ENCODE results near the gene ALAS1.

ALAS1 gene

GRCh38 chr3:52259448-52259847 is 61.5 kb downstream of the ALAS1 start:
- Histone ChIP-seq H3K4me1 (ENCODE audit: control insufficient read depth, insufficient read depth, low read length, poor library complexity, severe bottlenecking) (peaks cover 39% of the 10 kb centered on the region), H3K27me3 (replicated peaks; ENCODE audit: control insufficient read depth, insufficient read depth, low read length, poor library complexity, severe bottlenecking) (no peaks in the 10 kb centered on the region), H3K4me3 (ENCODE audit: insufficient read depth, low read depth, low read length, poor library complexity, severe bottlenecking) (no peak overlapping the region), H3K9me3 (ENCODE audit: control insufficient read depth, low read length) (no peaks in the 10 kb centered on the region), H3K36me3 (ENCODE audit: control insufficient read depth, insufficient read depth, low read length) (peaks cover 83% of the 10 kb centered on the region), H3K27ac (ENCODE audit: insufficient read depth, low read length, poor library complexity, severe bottlenecking) (no peak overlapping the region)
- DNase-seq: no peak

- peak overlapping the region; percentile 43 for H3K27ac ChIP-seq (ENCODE audit: insufficient read depth, low read length, poor library complexity, severe bottlenecking)
- no peak for DNase-seq
Observed at GRCh38 chr3:52262447-52262846, 64.5 kb downstream of the ALAS1 start.

More at GRCh38 chr3:52262447-52262846, 64.5 kb downstream of the ALAS1 start:
- H3K4me1 ChIP-seq (ENCODE audit: control insufficient read depth, insufficient read depth, low read length, poor library complexity, severe bottlenecking): peaks cover 27% of the 10 kb centered on the region
- H3K36me3 ChIP-seq (ENCODE audit: control insufficient read depth, insufficient read depth, low read length): peaks cover 83% of the 10 kb centered on the region
- no peaks in the 10 kb centered on the region for H3K9me3 ChIP-seq (ENCODE audit: control insufficient read depth, low read length)
- H3K27me3 ChIP-seq (replicated peaks; ENCODE audit: control insufficient read depth, insufficient read depth, low read length, poor library complexity, severe bottlenecking): no peaks in the 10 kb centered on the region
- H3K4me3 ChIP-seq (ENCODE audit: insufficient read depth, low read depth, low read length, poor library complexity, severe bottlenecking): no peak overlapping the region

Data from effector memory CD4-positive, alpha-beta T cell (primary cell).